RPMI8226 (cell line): ENCODE data around the gene GALT.
"Not testable (repeated sequence)": the region's sequence is repeated elsewhere in the genome, so short reads cannot be mapped to it uniquely, and the experiment has no call there.

Experiments
- DNase-seq: peaks from one replicate; pipeline ENCODE4 v3.0.0-alpha.2; 2015

Gene GALT

DNA sequence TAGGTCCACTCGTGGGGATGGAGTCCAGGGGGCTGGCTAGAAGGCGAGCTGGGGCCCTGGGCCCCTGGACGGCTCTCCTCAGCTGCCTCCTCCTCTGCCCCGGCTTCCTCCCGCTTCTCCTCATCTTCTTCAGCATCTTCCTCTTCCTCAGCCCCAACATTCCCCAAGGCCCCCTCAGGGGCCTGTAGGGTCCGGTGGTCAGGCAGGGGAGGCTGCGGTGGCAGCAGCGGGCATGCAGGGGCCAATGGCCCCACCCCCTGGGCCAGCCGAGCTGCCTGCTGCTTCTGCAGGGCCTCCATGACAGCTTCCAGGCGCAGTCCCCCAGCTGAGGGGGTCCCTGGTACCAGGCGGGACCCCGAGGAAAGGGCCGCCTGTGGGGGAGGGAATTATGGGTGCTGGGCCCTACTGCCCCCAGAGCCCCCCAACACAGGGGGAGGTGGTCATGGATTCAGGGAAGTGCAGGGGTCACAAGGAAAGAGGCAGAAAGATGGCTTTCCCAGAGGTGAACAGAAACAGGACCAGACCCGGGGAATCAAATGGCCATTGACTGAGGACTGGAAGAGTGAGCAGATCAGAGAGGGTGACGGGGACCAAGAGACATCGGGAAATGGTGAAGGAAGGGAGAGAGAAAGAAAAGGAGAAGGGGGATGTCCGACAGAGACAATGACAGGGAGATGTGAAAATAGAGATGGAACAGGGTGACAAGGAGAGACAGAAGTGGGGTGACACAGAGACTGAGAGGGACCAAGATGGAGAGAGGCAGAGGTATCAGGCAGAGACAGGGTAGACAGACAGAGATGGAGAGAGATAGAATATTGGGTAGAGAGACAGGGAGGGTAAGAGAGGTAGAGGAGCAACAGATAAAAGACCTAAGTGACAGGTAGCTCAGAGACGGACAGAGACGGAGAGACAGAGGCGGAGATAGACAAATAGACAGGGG, 18.5 kb upstream of the GALT start:
- DNase-seq = no peak

DNA sequence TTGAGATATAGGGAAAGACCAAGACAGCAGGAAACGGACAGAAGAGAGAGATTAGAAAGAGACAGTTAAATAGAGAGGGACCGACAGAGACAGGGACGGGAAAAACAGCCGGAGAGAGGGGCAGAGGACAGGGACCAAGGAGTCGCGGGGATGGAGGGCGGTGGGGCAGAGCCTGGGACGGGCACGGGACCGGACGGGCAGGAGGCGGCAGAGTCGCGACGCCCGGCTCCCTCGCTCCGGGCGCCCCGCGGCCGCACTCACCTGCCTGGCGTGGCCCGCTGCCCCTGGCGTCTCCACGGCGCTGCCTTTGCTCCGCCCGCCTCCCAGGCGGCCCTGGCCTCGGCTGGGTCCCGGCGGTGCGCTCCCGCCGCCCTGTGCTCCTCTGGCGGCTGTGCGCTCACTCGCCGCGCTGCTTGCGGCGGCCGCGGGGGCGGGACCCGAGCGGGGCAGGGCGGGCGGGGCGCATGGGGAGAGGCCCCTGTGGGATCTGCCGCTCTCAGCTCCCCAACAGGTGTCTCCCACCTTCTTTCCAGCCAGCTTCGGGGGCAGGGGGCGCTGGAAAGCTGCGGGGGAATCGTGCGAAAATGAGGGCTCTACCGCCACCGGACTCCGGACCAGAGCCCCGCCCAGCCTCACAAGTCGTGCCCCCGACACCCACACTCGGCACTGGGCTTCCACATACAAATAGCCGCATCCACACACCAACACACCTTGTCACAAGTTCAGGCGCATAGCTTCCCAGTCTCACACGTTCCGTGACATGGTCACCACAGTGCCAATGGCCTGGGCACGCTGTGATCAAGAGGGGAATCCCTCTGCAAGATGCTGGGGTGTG, 17.6 kb upstream of the GALT start, which contains the start of gene ARID3C:
TSS of gene ARID3C (minus strand) at position 411 of the 835 bp plus-strand sequence. CDS start 1,052 bp downstream, outside the sequence.
- peak; percentile 67 for DNase-seq

GRCh38 chr9:34629491-34629808, 17.0 kb upstream of the GALT start:
- DNase-seq = no peak

GRCh38 chr9:34630402-34631154, 15.9 kb upstream of the GALT start:
- no peak for DNase-seq

DNA sequence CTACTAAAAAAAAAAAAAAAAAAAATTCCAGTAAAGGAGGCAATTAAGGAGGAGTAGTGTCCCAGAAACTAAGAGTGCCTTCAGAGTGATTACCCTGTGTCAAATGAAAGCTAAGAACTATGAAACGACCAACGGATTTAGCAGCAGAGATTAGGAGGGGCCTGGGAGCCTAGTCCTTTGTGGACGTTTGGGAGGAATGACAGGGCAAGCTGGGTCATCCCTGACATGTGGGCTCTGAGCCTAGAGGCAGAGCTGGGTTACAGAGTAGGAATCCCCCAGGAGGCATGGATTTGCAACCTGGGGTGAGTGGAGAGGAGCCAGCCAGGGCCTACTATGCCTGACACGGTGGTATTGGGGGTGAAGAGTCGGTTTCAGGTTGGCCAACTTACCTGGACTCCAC, 13.3 kb upstream of the GALT start:
- no peak for DNase-seq

GRCh38 chr9:34633851-34634550, 12.5 kb upstream of the GALT start:
- peak; percentile 67 for DNase-seq

DNA sequence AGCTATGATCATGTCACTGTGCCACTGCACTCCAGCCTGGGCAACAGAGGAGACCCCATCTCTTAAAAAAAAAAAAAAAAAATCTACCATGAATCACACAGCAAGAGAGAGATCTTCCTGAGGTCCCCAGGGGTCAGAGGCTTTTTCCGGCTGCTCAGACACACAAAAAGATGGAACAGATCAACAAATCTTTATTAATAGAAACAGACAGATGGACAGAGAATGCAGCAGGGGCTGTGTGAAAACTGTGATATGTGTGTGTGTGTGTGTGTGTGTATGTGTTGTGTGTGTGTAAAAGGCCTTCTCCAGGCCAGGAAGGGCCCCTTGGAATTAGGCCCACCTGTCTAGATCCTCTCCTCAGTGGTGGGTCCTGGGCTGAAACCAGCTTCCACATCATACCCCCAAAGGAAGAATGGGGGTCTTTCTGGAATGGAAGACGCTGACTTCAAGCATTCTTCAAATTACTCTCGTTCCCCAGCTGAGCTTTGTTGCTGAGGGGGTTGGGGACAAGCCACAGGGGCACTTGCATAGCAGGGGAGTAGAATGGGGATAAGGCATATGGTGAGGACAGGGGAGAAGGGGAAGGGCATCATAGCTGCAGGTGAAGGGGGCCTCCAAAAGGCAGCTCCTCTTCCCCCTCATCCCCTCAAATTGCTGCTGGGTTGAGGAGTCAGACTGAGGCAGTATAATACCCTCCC, 11.8 kb upstream of the GALT start:
- DNase-seq = no peak

DNA sequence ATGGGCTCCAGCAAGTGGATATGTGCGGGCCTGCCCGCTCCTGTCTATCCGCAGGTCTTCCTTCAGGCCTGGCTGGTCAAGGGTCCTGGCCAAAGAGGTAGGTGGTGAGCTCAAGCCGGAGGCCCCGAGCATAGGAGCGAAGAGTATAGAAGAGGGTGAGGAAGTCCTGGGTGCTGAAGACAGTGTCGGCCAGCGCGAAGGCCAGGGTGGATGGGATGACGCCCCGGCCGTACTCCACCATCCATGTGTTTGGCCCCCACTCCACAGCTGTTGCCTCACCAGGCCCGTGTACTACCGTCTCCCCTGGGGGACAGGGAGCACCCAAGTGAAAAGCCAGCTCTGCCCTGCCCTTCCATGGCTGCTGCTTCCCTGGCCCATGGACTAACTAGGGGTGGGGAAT, 10.9 kb upstream of the GALT start:
- no peak for DNase-seq

- peak; percentile 22 for DNase-seq
Measured at GRCh38 chr9:34636791-34637355, 9.6 kb upstream of the GALT start.

DNA sequence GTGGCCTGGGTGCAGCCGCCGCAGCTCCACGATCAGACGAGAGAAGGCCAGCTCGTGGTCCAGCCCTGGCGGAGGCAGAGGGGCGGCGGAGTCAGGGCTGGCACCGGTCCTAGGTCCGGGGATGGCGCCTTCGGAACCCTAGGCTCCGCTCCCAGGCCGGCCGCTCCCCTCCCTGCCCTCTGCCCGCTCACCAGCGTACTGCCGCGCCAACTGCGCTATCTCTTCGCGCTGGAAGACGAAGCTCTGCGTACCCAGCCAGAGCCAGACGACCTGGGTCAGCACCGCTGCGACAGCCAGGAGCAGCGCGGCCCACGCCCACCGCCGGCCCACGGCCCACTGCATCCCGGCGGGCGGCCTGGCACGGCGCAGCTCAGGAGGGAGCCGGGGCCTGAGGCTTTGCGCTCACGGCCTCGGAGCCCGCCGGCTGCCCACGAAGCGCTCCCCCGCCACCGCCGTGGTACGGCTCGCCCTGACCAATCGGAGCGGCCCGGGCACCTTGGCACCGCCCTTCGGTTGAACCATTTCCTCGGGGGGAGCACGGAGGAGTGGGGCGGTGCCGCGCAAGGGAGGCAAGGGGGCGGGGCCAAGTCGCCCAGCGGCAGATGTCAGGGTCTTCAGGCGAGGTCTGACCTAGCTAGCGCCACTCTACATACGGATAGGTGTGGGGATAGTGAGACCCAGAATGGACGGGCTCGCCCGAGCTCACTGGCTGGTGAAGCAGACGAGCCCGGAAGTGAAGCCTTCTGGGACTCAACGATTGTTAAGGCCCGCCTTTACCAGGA, 8.9 kb upstream of the GALT start, which contains the start of gene SIGMAR1:
TSS of gene SIGMAR1 (minus strand) at position 432 of the 782 bp plus-strand sequence. CDS start at position 342, 90 bp downstream.
- DNase-seq = peak; percentile 95

DNA sequence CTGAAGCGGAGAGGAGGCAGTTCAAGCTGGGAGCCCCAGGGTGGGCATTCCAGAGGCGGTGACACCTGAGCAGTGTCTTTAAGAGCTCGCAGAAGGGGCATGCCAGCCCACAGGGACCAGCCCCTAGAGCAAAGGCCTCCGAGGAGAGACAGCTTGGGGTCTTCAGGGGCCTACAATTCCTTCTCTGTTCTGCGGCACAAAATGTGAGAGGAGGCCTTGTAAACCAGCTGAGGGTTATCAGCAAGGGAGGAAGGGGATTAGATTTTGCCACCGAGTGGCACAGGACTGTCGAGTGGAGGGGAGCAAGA, 8.4 kb upstream of the GALT start:
- no peak for DNase-seq

GRCh38 chr9:34639322-34639721, 7.2 kb upstream of the GALT start:
- not testable (repeated sequence) for DNase-seq

- DNase-seq = no peak
Measured at GRCh38 chr9:34642679-34643078, 3.8 kb upstream of the GALT start.

- DNase-seq = no peak
Measured at GRCh38 chr9:34644766-34645314, 1.6 kb upstream of the GALT start.

DNA sequence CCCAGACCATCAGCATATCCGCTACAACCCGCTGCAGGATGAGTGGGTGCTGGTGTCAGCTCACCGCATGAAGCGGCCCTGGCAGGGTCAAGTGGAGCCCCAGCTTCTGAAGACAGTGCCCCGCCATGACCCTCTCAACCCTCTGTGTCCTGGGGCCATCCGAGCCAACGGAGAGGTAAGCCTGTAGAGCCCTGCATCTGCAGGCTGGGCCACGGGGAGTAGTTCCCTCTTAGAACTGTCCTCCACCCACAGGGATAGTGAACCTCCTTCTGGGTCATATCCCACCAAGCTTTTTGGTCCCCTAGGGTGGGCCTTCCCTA, 569 bp downstream of the GALT start:
- no peak for DNase-seq

- DNase-seq = no peak
Measured at GRCh38 chr9:34647651-34648050, 1.2 kb downstream of the GALT start.

- DNase-seq = no peak
Measured at GRCh38 chr9:34648673-34649072, 2.2 kb downstream of the GALT start.

DNA sequence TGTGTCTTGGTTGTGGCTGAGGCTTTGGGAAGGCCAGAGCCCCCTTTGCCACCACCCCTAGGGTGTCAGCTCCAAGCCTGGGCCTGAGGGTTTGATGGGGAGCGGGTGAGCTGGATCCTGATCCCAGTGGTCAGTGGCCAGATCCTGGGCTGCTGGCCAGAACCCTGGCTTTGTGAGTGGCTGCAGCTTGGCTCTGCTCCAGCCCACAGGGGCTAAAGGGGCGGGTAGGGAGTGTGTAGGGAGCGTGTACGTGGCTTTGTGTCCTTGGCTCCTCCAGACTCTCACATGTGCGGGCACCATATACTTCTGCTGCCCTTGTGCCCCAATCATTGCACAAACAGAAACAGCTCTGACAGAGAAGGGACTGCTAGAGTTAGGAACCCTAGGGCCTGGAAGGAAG, 4.3 kb downstream of the GALT start:
- no peak for DNase-seq

DNA sequence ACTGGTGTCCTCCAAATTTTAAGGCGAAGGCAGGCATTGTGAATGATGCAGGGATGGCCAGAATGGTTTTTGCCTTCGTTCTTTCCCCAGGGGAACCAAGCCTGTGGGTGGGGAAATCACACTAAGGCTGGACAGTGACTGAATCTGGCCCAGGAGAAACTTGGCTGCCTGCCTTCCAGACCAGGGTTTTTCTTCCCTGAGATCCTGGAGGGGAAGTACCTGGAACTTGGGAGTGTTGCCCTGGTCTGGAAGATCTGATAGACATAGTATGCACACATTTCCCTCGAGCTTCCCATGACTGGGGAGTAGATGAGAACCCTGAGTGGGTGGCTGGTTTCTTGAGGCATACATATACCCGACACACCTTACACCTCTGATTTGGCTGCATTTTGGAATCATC, 4.8 kb downstream of the GALT start:
- DNase-seq = no peak

GRCh38 chr9:34651876-34652601, 5.6 kb downstream of the GALT start, which contains the start of gene IL11RA:
TSS of gene IL11RA (plus strand) at chr9:34652185. CDS start at chr9:34655218, 3,033 bp downstream.
- no peak for DNase-seq
